RKO (cell line): ENCODE results near the gene IFT20.
"Not testable (repeated sequence)": the region's sequence is repeated elsewhere in the genome, so short reads cannot be mapped to it uniquely, and the experiment has no call there.

Experiments
- DNase-seq: peaks from one replicate; pipeline ENCODE4 v3.0.0-alpha.2; 2016; ENCODE audit warnings: low spot score

The IFT20 gene

GRCh38 chr17:28363776-28364650 is 28.7 kb upstream of the IFT20 start:
- no peak for DNase-seq

- no peak for DNase-seq
These were observed 27.9 kb upstream of the IFT20 start for GRCh38 chr17:28363186-28363585.

GRCh38 chr17:28357901-28358197 is 22.6 kb upstream of the IFT20 start:
- DNase-seq = no peak

GRCh38 chr17:28357061-28357900 is 22.0 kb upstream of the IFT20 start, which contains the start of gene POLDIP2:
Gene POLDIP2 (minus strand): TSS chr17:28357527. CDS start chr17:28357448, 79 bp downstream.
- DNase-seq = peak; percentile 95

GRCh38 chr17:28350271-28350670 is 15.0 kb upstream of the IFT20 start:
- no peak for DNase-seq

GRCh38 chr17:28348979-28349378 is 13.7 kb upstream of the IFT20 start:
- no peak for DNase-seq

- peak; percentile 46 for DNase-seq
These were observed 12.1 kb upstream of the IFT20 start for GRCh38 chr17:28347261-28347891.

GRCh38 chr17:28346746-28347246 is 11.5 kb upstream of the IFT20 start:
- DNase-seq = no peak

GRCh38 chr17:28346199-28346580 is 10.9 kb upstream of the IFT20 start:
- DNase-seq = no peak

- DNase-seq = no peak
These were observed 10.3 kb upstream of the IFT20 start for GRCh38 chr17:28345419-28346198.

- DNase-seq = no peak
These were observed 9.2 kb upstream of the IFT20 start for GRCh38 chr17:28344435-28344901.

GRCh38 chr17:28344011-28344410 is 8.7 kb upstream of the IFT20 start:
- no peak for DNase-seq

- no peak for DNase-seq
These were observed 8.2 kb upstream of the IFT20 start for GRCh38 chr17:28343491-28343932.

- DNase-seq = no peak
These were observed 7.0 kb upstream of the IFT20 start for GRCh38 chr17:28342313-28342712.

GRCh38 chr17:28341516-28341915 is 6.2 kb upstream of the IFT20 start:
- no peak for DNase-seq

GRCh38 chr17:28340374-28340773 is 5.1 kb upstream of the IFT20 start:
- DNase-seq = no peak

- DNase-seq = no peak
These were observed 4.2 kb upstream of the IFT20 start for GRCh38 chr17:28339431-28339830.

- not testable (repeated sequence) for DNase-seq
These were observed 3.5 kb upstream of the IFT20 start for GRCh38 chr17:28338769-28339212.

GRCh38 chr17:28338056-28338768 is 2.9 kb upstream of the IFT20 start:
- DNase-seq = no peak

GRCh38 chr17:28335959-28336871 is 943 bp upstream of the IFT20 start:
- DNase-seq = peak; percentile 87
